GM23248 (cell line): ENCODE measurements around the gene NRROS.

Source experiments
- EZH2 ChIP-seq: fragments of 200-600 bp; sonication (generic); IDR thresholded peaks from 2 replicates; pipeline ENCODE4 v1.6.1; 2018; ENCODE audit warnings: antibody characterized with exemption, mild to moderate bottlenecking; ENCODE audit not compliant: insufficient read depth, poor library complexity, severe bottlenecking
- EZH2phosphoT487 ChIP-seq: fragments of 200-600 bp; sonication (generic); IDR thresholded peaks from 2 replicates; pipeline ENCODE4 v1.6.1; 2018; ENCODE audit warnings: antibody characterized with exemption, moderate library complexity, mild to moderate bottlenecking, low read depth; ENCODE audit not compliant: insufficient read depth

DNA sequence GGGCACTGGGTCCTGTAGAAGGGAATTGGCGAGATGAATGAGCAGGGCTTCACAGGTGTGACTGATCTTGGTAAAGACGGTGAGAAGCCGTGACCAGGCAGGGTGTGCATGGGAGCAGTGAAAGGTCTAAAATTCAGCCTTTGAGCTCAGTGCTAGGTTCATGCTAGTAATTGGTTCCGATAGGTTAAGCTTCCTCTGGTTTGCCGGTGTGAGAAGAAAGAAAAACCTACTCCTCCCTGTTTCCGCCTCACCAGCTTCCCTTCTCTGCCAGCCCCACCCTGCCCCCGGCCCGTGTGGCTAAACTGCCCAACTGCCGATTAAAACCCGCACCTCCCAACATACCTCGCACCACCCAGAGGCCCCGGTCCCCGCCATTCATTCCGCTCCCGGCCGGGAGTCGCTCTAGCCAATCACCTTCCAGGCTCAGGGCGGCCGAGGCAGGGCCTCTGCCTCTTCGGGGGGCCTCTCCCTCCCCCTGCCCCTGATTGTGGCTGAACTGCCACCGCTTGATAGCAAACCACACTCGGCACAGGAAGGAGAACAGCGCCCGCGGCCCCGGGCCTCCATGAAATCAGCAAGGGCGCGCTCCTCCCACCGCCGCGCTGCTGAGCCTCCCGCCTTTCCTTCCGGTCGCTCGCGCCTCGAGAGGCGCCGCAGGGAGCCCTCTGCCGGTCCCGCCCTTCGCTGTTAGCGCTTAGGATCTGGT is 7.3 kb upstream of the NRROS start:
- TF ChIP-seq EZH2 (no peak), EZH2phosphoT487 (no peak)
